HG03039 (cell line): ENCODE measurements around the gene PBX1.
"Not testable (repeated sequence)": the region's sequence is repeated elsewhere in the genome, so short reads cannot be mapped to it uniquely, and the experiment has no call there.

Experiments
- ATAC-seq: cut with Tn5 transposase; IDR thresholded peaks from one replicate; pipeline ENCODE4 v1.9.1; 2021; ENCODE audit warnings: mild to moderate bottlenecking, moderate library complexity; ENCODE audit not compliant: unreplicated experiment

Gene PBX1

DNA sequence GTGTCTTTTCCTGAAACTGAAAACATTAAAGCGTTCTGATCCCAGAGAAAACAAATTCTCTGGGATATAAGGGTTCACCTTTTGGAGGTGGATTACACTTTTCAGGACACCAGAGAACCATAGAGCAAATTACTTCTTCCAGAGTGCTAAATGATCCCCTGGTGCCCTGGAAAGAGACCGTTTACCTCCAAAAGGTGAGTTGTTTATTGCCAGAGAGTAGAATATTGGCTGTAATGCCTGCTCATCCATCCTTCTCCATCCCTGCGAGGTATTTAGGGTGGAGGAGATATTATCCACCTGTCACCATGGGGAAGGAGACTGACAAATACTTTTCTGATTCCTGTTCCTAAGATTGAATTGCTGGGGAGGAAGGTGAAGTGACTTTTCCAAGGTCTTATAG lies 30.4 kb downstream of the PBX1 start:
- no peak for ATAC-seq

DNA sequence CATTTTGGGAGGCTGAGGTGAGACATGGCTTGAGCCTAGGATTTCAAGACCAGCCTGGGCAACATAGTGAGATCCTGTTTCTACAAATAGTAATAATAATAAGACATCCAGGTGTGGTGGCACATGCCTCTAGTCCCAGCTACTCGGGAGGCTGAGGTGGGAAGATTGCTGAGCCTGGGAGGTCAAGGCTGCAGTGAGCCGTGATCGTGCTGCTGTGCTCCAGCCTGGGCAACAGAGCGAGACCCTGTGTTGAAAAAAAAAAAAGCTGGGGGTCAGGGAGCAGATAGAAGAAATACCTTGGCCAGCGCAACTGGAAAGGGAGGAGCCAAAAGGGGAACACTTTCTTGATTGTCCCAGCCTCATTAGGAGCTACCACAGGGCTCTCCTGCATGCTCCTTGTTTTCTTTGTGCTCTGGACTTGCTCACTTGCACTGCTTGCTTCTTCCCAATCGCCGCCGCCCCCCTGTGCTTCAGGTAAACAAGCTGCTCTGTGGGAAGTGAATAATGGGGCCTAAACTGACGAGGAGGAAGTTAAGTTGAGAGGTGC lies 31.1 kb downstream of the PBX1 start:
- ATAC-seq: no peak

DNA sequence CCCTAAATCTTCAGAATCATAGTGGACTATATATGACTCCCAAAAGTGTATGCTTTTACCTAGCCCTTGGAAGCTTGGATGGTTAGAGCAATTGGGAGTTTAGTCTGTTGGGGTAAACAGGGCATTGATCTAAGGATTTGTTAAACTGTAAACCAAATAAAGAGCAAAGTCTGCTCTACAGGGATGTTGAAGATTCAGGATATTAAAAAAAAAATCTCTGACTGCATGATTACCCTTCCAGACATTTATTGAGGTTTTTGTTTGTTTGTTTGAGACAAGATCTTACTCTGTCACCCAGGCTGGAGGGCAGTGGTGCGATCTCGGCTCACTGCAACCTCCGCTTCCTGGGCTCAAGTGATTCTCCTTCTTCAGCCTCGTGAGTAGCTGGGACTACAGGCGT lies 31.6 kb downstream of the PBX1 start:
- ATAC-seq: no peak

- no peak for ATAC-seq
Measured at GRCh38 chr1:164591858-164592257, 32.9 kb downstream of the PBX1 start.

GRCh38 chr1:164592634-164593033 lies 33.6 kb downstream of the PBX1 start:
- ATAC-seq: no peak

GRCh38 chr1:164595212-164595611 lies 36.2 kb downstream of the PBX1 start:
- no peak for ATAC-seq

DNA sequence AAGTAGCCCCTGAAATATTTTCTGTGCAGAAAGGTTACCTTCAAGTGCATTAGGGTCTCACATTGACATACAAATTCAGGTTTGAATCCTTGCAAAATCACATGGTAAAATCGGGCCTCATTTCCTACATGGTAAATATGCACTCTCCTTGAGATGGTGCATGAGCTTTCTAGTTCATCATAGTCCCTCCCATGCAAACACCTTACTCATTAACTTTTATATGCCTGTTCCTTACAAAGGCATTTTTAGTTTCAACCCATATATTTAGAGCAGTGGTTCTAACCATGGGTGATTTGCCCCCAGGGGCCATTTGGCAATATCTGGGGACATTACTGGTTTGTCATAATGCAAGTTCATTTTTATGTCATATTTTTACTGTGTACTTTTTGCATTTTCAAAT lies 37.2 kb downstream of the PBX1 start:
- ATAC-seq: no peak

- ATAC-seq: no peak
Measured at GRCh38 chr1:164598719-164599118, 39.7 kb downstream of the PBX1 start.

- no peak for ATAC-seq
Measured at GRCh38 chr1:164599272-164599671, 40.3 kb downstream of the PBX1 start.

DNA sequence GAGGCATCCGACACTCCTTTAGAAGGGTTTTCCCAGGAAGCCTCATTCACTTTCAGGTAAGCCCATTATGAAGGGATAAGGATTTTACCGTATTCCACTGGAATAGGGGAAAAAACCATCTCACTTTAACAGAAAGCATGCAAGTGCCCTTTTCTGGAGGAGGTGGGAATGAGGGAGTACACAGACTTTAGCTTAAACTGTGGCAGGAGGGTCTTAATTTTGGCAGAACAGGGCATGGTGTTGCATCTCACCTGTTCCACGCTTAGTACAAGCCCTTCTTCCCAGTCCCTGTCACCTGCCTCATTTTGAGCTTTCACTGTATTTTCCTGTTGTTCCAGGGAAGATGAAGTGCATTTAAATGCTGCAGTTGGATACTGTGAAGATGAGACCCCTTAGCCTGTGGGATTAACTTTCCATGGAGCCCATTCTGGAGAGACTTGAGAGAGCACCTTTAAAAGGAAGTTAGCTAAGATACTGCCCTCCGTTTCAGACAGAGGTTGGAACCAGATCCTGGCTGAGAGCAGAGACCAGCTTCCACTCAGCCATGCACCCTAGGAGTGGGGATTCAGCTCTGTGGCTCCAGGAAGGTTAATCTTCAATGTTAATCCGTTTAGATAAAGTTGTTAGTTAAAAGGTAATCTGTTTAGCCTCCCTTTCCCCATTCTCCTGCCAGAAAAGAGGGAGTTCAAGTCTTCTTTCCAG lies 42.6 kb downstream of the PBX1 start:
- no peak for ATAC-seq

DNA sequence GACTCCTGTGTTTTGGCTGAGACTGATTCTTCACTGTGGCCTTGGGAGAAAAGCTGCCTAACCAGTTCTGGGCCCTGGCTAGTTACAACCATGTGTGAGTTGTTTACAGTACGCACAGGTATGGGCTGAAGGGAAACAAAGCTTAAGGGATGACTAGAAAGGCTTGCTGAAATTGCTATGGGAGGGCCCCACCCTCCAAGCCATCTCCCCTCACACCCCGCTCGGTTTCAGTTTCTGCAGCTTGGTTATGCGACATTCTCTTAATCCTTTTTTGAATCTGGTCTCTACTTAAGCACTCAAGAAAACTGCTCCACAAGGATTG lies 43.1 kb downstream of the PBX1 start:
- no peak for ATAC-seq

- ATAC-seq: no peak
Measured at GRCh38 chr1:164602480-164603093, 43.6 kb downstream of the PBX1 start.

GRCh38 chr1:164603805-164604204 lies 44.8 kb downstream of the PBX1 start:
- ATAC-seq: not testable (repeated sequence)

DNA sequence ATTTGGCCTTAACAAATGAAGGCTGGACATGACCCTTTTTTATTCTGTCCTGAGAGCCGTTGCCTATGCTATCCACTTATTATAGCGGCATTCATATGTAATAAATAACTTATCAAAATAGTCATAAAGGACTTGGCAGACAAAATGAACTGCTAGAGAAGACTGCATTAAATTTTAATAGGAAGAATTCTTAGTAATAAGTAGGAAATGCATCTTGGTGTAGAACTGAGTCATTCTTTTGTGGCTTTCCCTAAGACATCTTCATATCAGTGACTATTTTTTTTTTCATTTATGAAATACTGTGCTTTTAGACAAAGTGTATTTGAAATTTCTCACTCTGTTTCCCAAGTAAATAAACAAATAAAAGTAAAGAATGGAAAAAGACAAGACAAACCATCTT lies 45.6 kb downstream of the PBX1 start:
- no peak for ATAC-seq

GRCh38 chr1:164605254-164606091 lies 46.5 kb downstream of the PBX1 start:
- ATAC-seq: no peak

DNA sequence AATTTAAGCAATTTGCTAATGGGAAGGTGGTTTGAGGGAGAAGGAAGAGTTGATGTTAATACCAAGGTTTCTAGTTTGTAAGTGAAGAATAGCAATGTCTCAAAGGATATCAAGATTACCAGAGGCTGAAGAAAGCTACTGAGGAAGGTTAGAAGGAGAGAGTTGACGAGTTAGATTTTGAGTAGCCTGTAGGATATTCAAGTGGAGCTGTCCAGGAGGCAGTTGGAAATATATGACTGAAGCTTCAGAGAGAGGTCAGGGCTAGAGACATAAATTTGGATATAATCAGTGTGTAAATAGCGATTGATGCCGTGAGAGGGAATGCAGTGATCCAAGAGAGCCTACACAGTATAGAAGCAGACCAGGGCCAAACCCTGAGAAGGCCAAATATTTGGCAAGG lies 48.4 kb downstream of the PBX1 start:
- ATAC-seq: no peak

DNA sequence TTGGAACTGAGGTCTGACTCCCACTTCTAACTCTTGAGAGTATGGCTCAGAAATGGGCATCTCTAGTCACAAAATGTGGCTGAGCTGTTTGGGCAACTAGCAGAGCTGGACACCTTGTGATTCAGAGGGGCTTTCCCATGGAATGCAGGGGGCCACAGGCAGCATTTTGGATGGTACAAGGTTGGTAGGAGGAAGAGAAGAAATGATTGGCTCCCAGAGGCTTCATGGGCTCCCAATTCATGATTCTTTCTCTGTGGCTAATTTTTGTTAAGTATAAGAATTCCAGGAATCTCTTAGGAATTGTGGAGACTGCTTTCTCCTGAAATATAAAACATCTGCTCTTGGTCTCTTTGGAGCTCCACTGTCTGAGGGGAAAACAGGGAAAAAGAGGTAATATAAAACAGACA lies 49.7 kb downstream of the PBX1 start:
- no peak for ATAC-seq

GRCh38 chr1:164609089-164609488 lies 50.1 kb downstream of the PBX1 start:
- no peak for ATAC-seq

DNA sequence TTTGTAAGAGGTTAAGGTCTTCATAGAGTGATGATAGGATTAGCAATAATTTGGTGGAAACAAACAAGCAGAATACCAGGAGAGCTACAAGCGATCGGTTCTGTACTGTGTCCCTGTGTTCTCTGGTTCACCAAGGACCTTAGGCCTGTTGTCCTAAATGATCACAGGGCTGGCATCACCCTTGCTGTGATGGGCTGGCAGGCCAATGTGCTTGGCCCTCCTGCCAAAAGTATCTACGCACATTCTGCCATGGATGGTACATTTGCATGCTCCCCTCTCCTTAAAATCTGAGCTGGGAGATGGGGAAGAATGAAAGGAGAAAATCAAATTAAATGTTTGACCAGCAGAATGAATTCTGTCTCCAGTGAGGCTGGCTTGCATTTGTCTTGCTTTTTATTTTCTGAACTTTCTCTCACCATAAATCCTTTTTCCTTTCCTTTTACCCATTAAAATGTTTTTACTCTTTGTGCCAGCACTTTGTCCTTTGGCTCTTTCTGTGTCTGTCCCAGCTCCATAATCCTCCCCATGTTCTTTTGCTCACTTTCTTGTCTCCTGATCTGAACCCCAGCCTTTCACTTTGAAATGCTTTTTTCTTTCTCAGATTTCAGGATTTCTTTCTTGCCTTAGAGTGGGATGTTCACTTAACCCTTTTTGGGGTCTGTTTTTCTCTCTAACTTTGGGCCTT lies 51.7 kb downstream of the PBX1 start:
- ATAC-seq: no peak

DNA sequence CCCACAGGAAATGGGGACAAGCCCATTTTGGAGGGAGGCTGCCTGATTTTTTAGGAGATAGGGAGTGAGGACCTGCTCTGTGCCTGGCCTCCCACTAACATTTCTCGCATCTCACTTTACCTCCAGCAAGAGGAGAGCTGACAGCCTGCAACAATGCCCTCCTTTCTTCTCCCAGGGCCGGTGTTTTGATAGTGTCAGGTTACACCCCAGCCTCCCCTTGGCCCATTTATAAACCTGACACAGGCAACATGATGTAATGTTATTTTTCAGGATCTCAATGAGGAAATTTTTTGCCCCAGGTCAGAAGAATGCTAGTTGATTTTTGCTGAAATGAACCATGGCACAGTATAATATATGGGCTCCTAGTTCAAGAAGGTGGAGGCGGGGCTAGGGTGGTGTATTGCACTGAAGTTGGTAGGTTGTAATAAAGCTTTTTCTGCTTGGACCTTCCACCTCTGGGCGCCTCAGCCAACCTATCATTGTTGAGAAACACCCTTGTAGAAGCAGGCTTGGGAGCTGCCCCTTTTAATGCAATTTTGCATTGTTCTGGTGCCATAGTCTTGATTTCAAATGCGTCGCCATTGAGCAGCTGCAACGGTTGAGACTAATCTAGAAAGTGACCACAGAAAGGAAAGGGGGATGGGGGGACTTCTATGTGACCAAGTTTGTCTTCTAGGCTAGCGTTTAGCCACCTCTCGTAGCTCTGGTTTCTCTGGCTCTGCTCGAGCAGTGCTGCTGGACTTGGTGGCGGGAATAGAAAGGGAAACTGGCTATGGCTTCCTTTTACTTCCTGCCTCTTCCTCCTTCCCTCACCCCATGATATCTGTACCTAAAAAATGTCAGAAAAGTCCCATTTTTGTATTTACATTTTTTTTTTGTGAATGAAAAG lies 53.0 kb downstream of the PBX1 start:
- no peak for ATAC-seq
